Peyer's patch (tissue), 4 donors: ENCODE data around the gene NXPH1. TPM values are rescaled to one million over a fixed set of nuclear protein-coding genes. Genes with fewer than 3 reads are reported as not detected.

ENCODE experiments used
- DNase-seq, 3 donors: peaks; one replicate each; pipeline ENCODE4 v3.0.0-alpha.2; 2017 to 2019
- H3K27ac ChIP-seq, 4 donors: fragments of 200-600 bp; sonication (generic); one replicate each; pipeline ENCODE4 v1.5.1; 2016 to 2019
- H3K27me3 ChIP-seq, 2 donors: fragments of 200-600 bp; sonication (generic); one replicate each; pipeline ENCODE4 v1.5.1; 2019
- H3K36me3 ChIP-seq, 3 donors: fragments of 200-600 bp; sonication (generic); one replicate each; pipeline ENCODE4 v1.5.1; 2016 to 2019
- H3K4me1 ChIP-seq, 4 donors: fragments of 200-600 bp; sonication (generic); one replicate each; pipeline ENCODE4 v1.5.1; 2016 to 2019
- H3K4me3 ChIP-seq, 4 donors: fragments of 200-600 bp; sonication (generic); 1 replicate in 3 of 4; 2 replicates in 1 of 4; pipeline ENCODE4 v1.5.1; 2016 to 2019; ENCODE audit warnings: mild to moderate bottlenecking in 1 of 4
- H3K9me3 ChIP-seq, 4 donors: fragments of 200-600 bp; sonication (generic); one replicate each; pipeline ENCODE4 v1.5.1; 2016 to 2019; ENCODE audit warnings: mild to moderate bottlenecking in 1 of 4
- POLR2A ChIP-seq, 2 donors: fragments of 450-650 bp; IDR thresholded peaks; one replicate each; pipeline ENCODE4 v1.5.1; 2017; ENCODE audit warnings: antibody characterized with exemption in 2 of 2, mild to moderate bottlenecking in 2 of 2, moderate library complexity in 2 of 2
- total RNA-seq, 4 donors: library from RNA; depleted of rRNA; stranded (reverse); fragments of >200 nt; gene quantifications; one replicate each; pipeline ENCODE4 v1.1.0, GENCODE V29; 2016
- TF ChIP-seq, protein P1 (sequence below), 6 experiments: fragments of 450-650 bp in 4 of 6; fragments of 200-600 bp in 2 of 6; sonication (generic) in 1 of 6; IDR thresholded peaks; one replicate each; pipeline ENCODE4 v1.5.1; 2017 to 2019; ENCODE audit warnings: antibody characterized with exemption in 6 of 6, mild to moderate bottlenecking in 3 of 6, moderate library complexity in 1 of 6

NXPH1 gene
- total RNA-seq, 4 donors from 2014 or later, result not detected

DNA sequence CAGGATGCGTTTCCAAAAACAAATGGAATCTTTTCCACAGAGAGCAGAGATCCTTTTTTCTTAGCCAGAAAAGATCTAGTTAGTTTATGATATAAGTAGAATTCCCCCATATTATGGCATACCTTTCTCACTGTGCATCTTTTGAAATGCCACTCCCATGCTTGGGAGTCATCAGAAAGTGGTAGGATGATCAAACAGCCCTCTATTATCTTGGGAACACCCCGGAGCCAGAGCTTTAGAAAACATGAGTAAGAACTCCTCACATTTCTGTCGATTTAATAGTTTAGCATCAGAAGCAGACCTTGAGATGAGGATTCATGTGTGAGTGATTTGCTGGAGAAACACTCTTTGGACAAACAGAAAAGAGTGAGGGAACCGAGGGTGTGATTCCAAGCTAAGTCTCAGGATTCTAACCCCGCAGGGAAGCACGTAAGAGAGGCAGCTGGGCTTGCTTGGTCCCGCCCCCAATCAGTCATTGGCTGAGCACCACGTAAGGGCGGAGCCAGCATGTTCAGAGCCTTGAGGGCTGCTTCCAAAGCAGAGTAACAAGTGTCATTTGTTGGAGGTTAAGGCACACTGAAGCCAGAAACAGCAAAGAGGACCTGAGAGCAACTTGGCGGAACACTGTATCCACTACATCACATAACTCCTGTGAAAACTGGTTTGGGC lies 43.7 kb upstream of the NXPH1 start:
- H3K27me3 ChIP-seq, result no peaks in the 10 kb centered on the region
- H3K4me3 ChIP-seq, result no peak overlapping the region
- H3K27ac ChIP-seq, result no peak overlapping the region
- H3K36me3 ChIP-seq, result no peaks in the 10 kb centered on the region
- H3K4me1 ChIP-seq, result no peaks in the 10 kb centered on the region
- DNase-seq, result peak in 1 of 3 donors; percentile 46
- TF ChIP-seq, protein P1, sequence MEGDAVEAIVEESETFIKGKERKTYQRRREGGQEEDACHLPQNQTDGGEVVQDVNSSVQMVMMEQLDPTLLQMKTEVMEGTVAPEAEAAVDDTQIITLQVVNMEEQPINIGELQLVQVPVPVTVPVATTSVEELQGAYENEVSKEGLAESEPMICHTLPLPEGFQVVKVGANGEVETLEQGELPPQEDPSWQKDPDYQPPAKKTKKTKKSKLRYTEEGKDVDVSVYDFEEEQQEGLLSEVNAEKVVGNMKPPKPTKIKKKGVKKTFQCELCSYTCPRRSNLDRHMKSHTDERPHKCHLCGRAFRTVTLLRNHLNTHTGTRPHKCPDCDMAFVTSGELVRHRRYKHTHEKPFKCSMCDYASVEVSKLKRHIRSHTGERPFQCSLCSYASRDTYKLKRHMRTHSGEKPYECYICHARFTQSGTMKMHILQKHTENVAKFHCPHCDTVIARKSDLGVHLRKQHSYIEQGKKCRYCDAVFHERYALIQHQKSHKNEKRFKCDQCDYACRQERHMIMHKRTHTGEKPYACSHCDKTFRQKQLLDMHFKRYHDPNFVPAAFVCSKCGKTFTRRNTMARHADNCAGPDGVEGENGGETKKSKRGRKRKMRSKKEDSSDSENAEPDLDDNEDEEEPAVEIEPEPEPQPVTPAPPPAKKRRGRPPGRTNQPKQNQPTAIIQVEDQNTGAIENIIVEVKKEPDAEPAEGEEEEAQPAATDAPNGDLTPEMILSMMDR (IDR thresholded peaks at IDR 0.05), result no peak
- H3K9me3 ChIP-seq, result no peaks in the 10 kb centered on the region

DNA sequence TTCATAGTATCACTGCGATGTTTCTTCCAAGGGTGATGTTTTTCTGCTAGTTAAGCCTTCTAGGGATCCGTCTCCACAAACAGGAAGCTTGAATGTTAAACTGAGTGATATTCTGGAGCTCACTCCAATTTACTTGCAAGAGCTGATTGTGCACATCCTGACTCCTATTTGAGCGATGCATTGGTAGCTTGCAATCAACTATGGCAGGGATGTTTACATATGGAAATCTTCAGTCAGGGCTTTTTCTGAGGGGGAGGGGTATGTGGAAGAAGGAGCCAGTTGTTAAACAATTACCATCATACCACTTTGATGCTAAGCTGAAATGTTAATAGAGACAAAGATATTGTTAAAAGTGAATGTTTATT lies 43.2 kb upstream of the NXPH1 start:
- no peaks in the 10 kb centered on the region for H3K27me3 ChIP-seq
- DNase-seq, result no peak
- no peaks in the 10 kb centered on the region for H3K36me3 ChIP-seq
- no peak overlapping the region for H3K27ac ChIP-seq
- TF ChIP-seq, protein P1 (IDR thresholded peaks at IDR 0.05), result no peak
- no peak for TF ChIP-seq POLR2A (IDR thresholded peaks at IDR 0.05)
- H3K4me1 ChIP-seq, result no peaks in the 10 kb centered on the region
- H3K4me3 ChIP-seq, result no peak overlapping the region
- no peaks in the 10 kb centered on the region for H3K9me3 ChIP-seq

DNA sequence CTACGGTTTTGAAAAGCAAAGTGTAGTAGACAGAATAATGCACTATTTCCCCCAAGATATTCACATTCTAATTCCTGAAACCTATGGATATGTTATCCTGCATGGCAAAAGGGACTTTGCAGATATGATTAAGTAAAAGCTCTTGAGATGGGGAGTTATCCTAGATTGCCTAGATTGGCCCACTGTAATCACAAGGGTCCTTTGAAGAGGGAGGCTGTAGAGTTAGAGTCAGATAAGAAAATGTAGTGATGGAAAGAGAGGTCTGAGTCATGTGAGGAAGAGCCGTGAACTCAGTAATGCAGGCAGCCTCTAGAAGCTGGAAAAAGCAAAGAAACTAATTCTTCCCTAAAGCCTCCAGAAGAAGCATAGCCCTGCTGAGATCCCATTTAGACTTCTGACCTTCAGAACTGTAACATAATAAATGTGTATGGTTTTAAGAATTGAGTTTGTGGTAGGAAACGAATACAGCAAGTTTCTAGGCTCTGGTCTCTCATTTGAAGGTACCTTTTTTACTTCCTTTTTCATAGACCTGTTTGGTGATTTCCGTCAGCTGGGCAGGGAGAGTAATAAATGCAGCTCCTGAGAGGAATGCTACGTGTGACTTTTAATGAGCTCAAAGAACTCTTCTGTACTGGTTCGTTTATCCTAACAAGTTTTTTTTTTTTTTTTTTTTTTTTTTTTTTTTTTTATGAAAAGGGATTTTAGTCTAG lies 41.9 kb upstream of the NXPH1 start:
- no peaks in the 10 kb centered on the region for H3K9me3 ChIP-seq
- no peaks in the 10 kb centered on the region for H3K36me3 ChIP-seq
- no peak for TF ChIP-seq POLR2A (IDR thresholded peaks at IDR 0.05)
- TF ChIP-seq, protein P1 (IDR thresholded peaks at IDR 0.05), result no peak
- H3K4me3 ChIP-seq, result no peak overlapping the region
- no peak for DNase-seq
- no peaks in the 10 kb centered on the region for H3K27me3 ChIP-seq
- H3K27ac ChIP-seq, result no peak overlapping the region
- H3K4me1 ChIP-seq, result no peaks in the 10 kb centered on the region

DNA sequence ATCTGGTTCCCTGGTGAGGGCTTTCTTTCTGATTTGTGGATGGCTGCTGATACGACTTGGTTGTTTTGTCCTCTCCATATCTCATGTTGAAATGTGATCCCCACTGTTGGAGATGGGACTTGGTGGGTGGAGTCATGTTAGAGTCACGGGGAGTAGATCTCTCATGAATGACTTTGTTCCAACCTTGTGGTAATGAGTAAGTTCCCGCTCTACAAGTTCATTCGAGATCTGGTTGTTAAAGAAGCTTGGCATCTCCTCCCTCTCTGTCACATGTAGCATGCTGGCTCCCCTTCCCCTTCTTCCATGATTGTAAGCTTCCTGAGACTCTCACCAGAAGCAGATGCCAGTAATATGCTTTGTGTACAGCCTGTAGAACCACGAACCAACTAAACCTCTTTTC lies 37.1 kb upstream of the NXPH1 start:
- no peaks in the 10 kb centered on the region for H3K36me3 ChIP-seq
- TF ChIP-seq, protein P1 (IDR thresholded peaks at IDR 0.05), result no peak
- no peak for TF ChIP-seq POLR2A (IDR thresholded peaks at IDR 0.05)
- no peak for DNase-seq

DNA sequence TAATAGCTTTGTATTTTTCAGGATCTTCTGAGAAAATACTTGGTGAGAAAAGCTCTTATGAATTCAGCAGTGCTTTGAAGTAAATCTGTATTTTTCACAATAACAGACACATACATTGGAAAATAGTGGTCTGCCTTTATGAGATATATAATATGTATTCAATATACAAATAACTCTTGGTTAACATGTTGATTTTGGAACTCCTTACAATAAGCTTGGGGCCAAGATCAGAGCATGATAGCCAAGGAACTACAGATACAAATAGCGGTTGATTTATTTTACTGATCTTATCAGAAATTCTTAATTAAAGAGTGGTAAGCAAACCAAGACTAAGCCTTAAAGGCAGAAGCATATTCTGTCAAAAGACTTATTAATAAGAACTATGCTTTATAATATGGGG lies 24.5 kb upstream of the NXPH1 start:
- no peaks in the 10 kb centered on the region for H3K36me3 ChIP-seq
- no peak overlapping the region for H3K27ac ChIP-seq
- H3K27me3 ChIP-seq, result no peaks in the 10 kb centered on the region
- no peak for DNase-seq
- no peak for TF ChIP-seq POLR2A (IDR thresholded peaks at IDR 0.05)
- TF ChIP-seq, protein P1 (IDR thresholded peaks at IDR 0.05), result no peak
- H3K4me3 ChIP-seq, result no peak overlapping the region
- no peaks in the 10 kb centered on the region for H3K4me1 ChIP-seq
- H3K9me3 ChIP-seq, result no peaks in the 10 kb centered on the region

More for the DNA sequence above, 37.1 kb upstream of the NXPH1 start:
- H3K4me1 ChIP-seq, result no peaks in the 10 kb centered on the region
- H3K27ac ChIP-seq, result no peak overlapping the region
- no peaks in the 10 kb centered on the region for H3K9me3 ChIP-seq
- no peaks in the 10 kb centered on the region for H3K27me3 ChIP-seq
- no peak overlapping the region for H3K4me3 ChIP-seq
